ENCODE data around the gene HGD. TPM values are rescaled to one million over a fixed set of nuclear protein-coding genes. Genes with fewer than 3 reads are reported as not detected.

The HGD gene
- total RNA-seq, 2 donors from 2014 or later: 47.1 to 104 TPM

DNA sequence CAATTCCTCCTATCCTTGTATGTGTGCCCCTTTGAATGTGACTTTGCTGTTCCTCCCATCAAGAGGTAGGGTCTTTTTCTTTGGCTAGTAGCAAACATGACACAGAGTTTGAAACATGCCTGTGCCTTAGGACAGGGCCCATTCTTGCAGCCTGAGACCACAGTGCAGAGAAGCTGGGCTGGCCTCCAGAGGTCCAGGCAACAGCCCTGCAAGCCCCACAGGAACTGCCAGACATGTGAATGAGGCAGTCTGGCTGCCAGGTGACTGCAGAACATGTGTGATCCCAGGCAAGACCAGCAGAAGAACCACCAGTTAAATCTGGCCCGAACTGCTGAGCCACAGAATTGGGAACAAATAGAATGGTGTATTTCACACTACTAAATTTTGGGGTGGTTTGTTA lies 1.2 kb upstream of the HGD start:
- no peak for DNase-seq (ENCODE audit: low spot score)
- Histone ChIP-seq H3K4me1 (replicated peaks) (peaks cover 8% of the 10 kb centered on the region), H3K27me3 (replicated peaks; ENCODE audit: insufficient read depth) (no peaks in the 10 kb centered on the region), H3K36me3 (no peaks in the 10 kb centered on the region), H3K9me3 (no peaks in the 10 kb centered on the region), H3K4me3 (no peak overlapping the region), H3K27ac (peak overlapping the region; percentile 77 to 84)
- TF ChIP-seq POLR2AphosphoS5 (IDR thresholded peaks at IDR 0.05) (no peak), POLR2A (IDR thresholded peaks at IDR 0.05) (no peak)
- TF ChIP-seq, protein P1, sequence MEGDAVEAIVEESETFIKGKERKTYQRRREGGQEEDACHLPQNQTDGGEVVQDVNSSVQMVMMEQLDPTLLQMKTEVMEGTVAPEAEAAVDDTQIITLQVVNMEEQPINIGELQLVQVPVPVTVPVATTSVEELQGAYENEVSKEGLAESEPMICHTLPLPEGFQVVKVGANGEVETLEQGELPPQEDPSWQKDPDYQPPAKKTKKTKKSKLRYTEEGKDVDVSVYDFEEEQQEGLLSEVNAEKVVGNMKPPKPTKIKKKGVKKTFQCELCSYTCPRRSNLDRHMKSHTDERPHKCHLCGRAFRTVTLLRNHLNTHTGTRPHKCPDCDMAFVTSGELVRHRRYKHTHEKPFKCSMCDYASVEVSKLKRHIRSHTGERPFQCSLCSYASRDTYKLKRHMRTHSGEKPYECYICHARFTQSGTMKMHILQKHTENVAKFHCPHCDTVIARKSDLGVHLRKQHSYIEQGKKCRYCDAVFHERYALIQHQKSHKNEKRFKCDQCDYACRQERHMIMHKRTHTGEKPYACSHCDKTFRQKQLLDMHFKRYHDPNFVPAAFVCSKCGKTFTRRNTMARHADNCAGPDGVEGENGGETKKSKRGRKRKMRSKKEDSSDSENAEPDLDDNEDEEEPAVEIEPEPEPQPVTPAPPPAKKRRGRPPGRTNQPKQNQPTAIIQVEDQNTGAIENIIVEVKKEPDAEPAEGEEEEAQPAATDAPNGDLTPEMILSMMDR (IDR thresholded peaks at IDR 0.05): no peak
- 82% methylated on average over 1 of the region's 1 CpG for WGBS
- intact Hi-C loops (cut with DNase I): no loop called here

GRCh38 chr3:120681506-120682038 lies 467 bp downstream of the HGD start:
- intact Hi-C loops (cut with DNase I): no loop called here

GRCh38 chr3:120681018-120681417 lies 1.0 kb downstream of the HGD start:
- TF ChIP-seq, protein P1 (IDR thresholded peaks at IDR 0.05): no peak
- TF ChIP-seq POLR2AphosphoS5 (IDR thresholded peaks at IDR 0.05): no peak
- no peak for TF ChIP-seq POLR2A (IDR thresholded peaks at IDR 0.05)
- Histone ChIP-seq H3K4me1 (replicated peaks) (peaks cover 8% of the 10 kb centered on the region), H3K9me3 (no peaks in the 10 kb centered on the region), H3K36me3 (no peaks in the 10 kb centered on the region), H3K4me3 (peak overlapping the region; percentile 25 to 38), H3K27ac (peak overlapping the region; percentile 77 to 84), H3K27me3 (replicated peaks; ENCODE audit: insufficient read depth) (no peaks in the 10 kb centered on the region)
- intact Hi-C loops (cut with DNase I): no loop called here
- 67% methylated on average over 2 of the region's 2 CpGs for WGBS
- no peak for DNase-seq (ENCODE audit: low spot score)

More at GRCh38 chr3:120681506-120682038, 467 bp downstream of the HGD start:
- 90% methylated on average over 4 of the region's 4 CpGs for WGBS
- H3K36me3 ChIP-seq: no peaks in the 10 kb centered on the region
- H3K4me3 ChIP-seq: peak overlapping the region; percentile 25 to 38
- DNase-seq (ENCODE audit: low spot score): no peak
- peak overlapping the region; percentile 77 to 84 for H3K27ac ChIP-seq
- TF ChIP-seq POLR2A (IDR thresholded peaks at IDR 0.05) (no peak), POLR2AphosphoS5 (IDR thresholded peaks at IDR 0.05) (no peak)
- TF ChIP-seq, protein P1 (IDR thresholded peaks at IDR 0.05): no peak
- H3K4me1 ChIP-seq (replicated peaks): peaks cover 8% of the 10 kb centered on the region
- H3K9me3 ChIP-seq: no peaks in the 10 kb centered on the region
- H3K27me3 ChIP-seq (replicated peaks; ENCODE audit: insufficient read depth): no peaks in the 10 kb centered on the region

DNA sequence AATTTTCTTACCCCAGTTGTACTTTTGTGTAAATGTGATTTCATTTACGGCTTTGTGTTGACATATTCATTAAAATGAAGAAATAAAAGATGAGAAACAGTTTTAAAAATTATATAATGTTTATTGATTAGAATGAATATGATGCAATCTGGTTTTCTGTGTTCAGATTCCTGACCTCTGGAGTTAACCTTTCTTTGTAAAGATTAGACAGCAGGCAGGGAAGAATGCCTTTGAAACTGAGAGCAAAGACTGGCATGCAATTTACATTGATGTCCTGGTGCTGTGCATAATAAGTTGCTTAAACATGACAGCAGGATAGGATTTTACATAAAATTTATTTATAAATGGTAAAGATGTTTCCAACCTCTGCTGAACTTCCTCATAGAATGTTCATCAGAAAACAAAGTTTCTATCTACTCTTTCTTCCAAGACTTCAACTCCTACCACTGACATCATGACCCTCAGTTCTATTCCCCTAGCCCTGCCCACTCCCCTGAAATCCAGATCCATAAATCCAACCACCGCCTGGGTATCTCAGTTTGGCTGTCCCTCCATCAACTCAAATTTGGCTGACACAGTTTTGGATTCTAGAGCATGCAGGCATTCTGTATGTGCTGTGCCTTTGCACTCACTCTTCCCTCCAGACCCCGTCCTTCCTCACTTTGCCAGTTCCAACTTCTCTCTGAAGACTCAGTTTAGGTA lies 1.7 kb downstream of the HGD start:
- intact Hi-C loops (cut with DNase I): no loop called here
- peaks cover 8% of the 10 kb centered on the region for H3K4me1 ChIP-seq (replicated peaks)
- H3K27me3 ChIP-seq (replicated peaks; ENCODE audit: insufficient read depth): no peaks in the 10 kb centered on the region
- no peak for DNase-seq (ENCODE audit: low spot score)
- peak overlapping the region; percentile 25 to 38 for H3K4me3 ChIP-seq
- no peaks in the 10 kb centered on the region for H3K9me3 ChIP-seq
- no peaks in the 10 kb centered on the region for H3K36me3 ChIP-seq
- peak overlapping the region; percentile 77 to 84 for H3K27ac ChIP-seq
- TF ChIP-seq, protein P1 (IDR thresholded peaks at IDR 0.05): no peak
- no peak for TF ChIP-seq POLR2A (IDR thresholded peaks at IDR 0.05)
- no peak for TF ChIP-seq POLR2AphosphoS5 (IDR thresholded peaks at IDR 0.05)
- WGBS: 95% methylated on average over 3 of the region's 3 CpGs

- Histone ChIP-seq H3K9me3 (no peaks in the 10 kb centered on the region), H3K27ac (peak overlapping the region; percentile 31 to 84), H3K36me3 (no peaks in the 10 kb centered on the region), H3K27me3 (replicated peaks; ENCODE audit: insufficient read depth) (no peaks in the 10 kb centered on the region), H3K4me1 (replicated peaks) (peaks cover 8% of the 10 kb centered on the region), H3K4me3 (peak overlapping the region in 1 of 2 donors; percentile 3)
- TF ChIP-seq POLR2A (IDR thresholded peaks at IDR 0.05) (no peak), POLR2AphosphoS5 (IDR thresholded peaks at IDR 0.05) (no peak)
- TF ChIP-seq, protein P1 (IDR thresholded peaks at IDR 0.05): no peak
- intact Hi-C loops (cut with DNase I): no loop called here
- no peak for DNase-seq (ENCODE audit: low spot score)
- WGBS: 9% methylated on average over 3 of the region's 3 CpGs
Measured at GRCh38 chr3:120678984-120679383, 3.1 kb downstream of the HGD start.
